RWPE1 (cell line): ENCODE data around the gene BACH2.

Experiments
- CTCF ChIA-PET: fragments of 350-600 bp; sonication (Branson Sonifier 250); formaldehyde crosslinking; extraction: SDS; loops from one replicate; lab custom pipeline; 2021; lab: Yijun Ruan, JAX
- POLR2A ChIA-PET: fragments of 400-600 bp; formaldehyde crosslinking; extraction: SDS; loops from one replicate; lab custom pipeline; 2020; ENCODE audit warnings: antibody characterized with exemption; ENCODE audit not compliant: low non-redundant PET; lab: Yijun Ruan, JAX
- DNase-seq: peaks from one replicate; pipeline ENCODE4 v3.0.0; 2012; ENCODE audit warnings: low spot score
- H3K27ac ChIP-seq: fragments of 450-650 bp; 2 replicates; pipeline ENCODE4 v1.5.1; 2017
- TF ChIP-seq, protein P1 (sequence below): fragments of 450-650 bp; conservative IDR thresholded peaks from 2 replicates; pipeline ENCODE4 v1.5.1; 2017; ENCODE audit warnings: low read depth, mild to moderate bottlenecking

BACH2 gene

DNA sequence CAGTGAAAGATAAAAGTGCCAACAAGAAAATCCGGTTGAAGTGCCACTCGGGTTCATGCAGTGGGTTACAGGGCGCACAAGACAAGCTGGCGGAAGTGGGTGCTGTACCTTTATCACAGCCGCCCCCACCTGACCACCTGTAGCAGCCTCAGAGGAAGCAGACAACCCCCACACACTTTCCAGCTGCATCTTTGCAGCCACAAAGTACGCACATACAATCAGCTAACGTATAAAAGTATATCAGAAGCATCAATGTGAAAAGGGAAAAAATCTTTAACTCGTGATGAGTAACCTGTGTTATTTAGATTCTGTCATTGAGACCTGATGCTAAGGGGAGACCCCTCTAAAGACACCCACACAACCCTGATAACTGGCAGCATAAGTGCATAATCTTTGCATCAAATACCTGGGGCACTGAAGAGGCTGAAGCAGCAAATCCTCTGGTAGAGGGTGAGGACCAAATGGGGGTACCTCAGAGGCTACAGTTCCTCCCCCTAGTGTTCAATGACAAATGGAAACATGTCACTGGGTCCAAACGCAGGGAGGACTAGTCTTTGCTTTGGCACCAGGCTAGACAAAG is 22.1 kb downstream of the BACH2 start:
- ChIA-PET POLR2A (no interaction called here), CTCF (interaction anchor here (0.6 kb wide), 1 partner anchor 1470 kb away, joined by 4 read pairs; no protein-coding TSS in a partner anchor)
- DNase-seq = no peak
- TF ChIP-seq, protein P1, sequence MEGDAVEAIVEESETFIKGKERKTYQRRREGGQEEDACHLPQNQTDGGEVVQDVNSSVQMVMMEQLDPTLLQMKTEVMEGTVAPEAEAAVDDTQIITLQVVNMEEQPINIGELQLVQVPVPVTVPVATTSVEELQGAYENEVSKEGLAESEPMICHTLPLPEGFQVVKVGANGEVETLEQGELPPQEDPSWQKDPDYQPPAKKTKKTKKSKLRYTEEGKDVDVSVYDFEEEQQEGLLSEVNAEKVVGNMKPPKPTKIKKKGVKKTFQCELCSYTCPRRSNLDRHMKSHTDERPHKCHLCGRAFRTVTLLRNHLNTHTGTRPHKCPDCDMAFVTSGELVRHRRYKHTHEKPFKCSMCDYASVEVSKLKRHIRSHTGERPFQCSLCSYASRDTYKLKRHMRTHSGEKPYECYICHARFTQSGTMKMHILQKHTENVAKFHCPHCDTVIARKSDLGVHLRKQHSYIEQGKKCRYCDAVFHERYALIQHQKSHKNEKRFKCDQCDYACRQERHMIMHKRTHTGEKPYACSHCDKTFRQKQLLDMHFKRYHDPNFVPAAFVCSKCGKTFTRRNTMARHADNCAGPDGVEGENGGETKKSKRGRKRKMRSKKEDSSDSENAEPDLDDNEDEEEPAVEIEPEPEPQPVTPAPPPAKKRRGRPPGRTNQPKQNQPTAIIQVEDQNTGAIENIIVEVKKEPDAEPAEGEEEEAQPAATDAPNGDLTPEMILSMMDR = no peak
- no peak overlapping the region for H3K27ac ChIP-seq

DNA sequence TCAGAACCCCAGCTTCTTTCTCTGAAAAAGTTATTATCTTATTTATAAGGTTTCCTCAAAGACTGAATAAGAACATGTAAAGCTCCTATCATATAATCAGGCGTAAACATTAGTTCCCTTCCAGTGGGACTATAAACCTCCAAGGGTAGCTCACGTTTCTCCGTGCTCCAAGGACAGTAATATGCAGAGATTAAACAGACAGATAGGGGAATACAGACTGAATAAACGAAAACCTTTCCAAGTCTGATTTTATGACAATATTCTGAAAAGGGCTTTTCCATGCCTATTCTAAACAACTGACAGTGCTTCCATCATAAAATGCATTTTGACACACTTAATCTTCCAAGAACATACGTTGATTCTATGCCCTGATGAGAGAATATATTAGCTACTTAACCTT is 22.8 kb downstream of the BACH2 start:
- ChIA-PET POLR2A (no interaction called here), CTCF (interaction anchor here (0.6 to 0.7 kb wide), 2 partner anchors 62 to 1471 kb away, joined by 3 to 4 read pairs; no protein-coding TSS in a partner anchor)
- no peak for DNase-seq
- H3K27ac ChIP-seq = no peak overlapping the region
- TF ChIP-seq, protein P1 = no peak

DNA sequence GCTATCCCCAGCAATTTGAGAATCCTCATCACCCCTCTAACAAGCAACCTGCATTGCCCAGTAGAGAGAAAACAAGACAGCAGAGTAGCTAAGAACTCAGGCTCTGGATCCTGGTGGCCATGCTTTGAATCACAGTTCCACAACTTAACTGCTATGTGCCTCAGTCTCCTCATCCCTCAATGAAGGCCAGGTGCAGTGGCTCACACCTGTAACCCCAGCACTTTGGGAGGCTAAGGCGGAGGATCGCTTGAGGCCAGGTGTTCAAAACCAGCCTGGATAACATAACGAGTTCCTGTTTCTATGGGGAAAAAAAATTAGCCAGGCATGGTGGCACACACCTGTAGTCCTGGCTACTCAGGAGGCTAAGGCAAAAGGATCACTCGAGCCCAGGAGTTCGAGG is 23.7 kb downstream of the BACH2 start:
- ChIA-PET CTCF (no interaction called here), POLR2A (no interaction called here)
- no peak for DNase-seq
- H3K27ac ChIP-seq = no peak overlapping the region
- TF ChIP-seq, protein P1 = no peak

DNA sequence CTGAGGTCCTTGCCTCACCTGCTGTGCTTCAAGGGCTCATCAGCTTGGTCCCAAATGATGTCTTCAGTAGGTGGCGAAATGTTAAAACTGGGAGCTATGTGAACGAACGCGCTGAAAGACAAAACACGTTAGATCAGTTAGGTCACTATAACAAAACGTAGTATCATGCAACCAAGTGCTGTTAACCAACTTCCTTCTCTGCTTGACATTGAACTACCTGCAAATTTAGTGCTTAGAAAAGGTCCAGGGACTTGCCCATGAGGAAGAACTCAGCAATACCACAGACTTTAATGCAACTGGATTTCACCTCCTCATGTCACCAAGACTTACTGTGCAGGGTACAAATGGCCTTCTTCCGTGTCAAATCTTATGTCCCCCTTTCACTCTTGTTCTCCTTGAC is 24.8 kb downstream of the BACH2 start:
- TF ChIP-seq, protein P1 = no peak

DNA sequence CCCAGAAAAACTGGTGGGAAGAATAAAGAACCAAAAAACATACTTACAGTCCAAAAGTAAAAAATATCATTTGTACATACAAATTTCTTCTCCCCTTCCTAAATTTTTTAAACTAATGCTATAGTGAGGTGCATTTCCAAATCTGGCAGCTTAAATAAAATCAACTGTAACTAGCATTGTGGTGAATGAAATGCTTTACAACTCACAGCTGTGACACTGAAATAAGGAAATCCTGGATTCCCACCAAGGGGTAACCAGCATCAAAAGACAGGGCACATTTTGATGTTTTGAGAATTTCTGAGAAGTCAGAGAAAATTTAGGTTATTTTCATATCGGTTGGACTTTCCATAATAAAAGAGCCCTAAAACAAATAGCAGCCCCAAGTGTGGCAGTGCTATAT is 27.3 kb downstream of the BACH2 start:
- no peak for DNase-seq
- POLR2A ChIA-PET = no interaction called here
- CTCF ChIA-PET = no interaction called here
- no peak overlapping the region for H3K27ac ChIP-seq
- TF ChIP-seq, protein P1 = no peak

More for the DNA sequence above, 24.8 kb downstream of the BACH2 start:
- DNase-seq = no peak
- POLR2A ChIA-PET = no interaction called here
- CTCF ChIA-PET = no interaction called here
- H3K27ac ChIP-seq = no peak overlapping the region

DNA sequence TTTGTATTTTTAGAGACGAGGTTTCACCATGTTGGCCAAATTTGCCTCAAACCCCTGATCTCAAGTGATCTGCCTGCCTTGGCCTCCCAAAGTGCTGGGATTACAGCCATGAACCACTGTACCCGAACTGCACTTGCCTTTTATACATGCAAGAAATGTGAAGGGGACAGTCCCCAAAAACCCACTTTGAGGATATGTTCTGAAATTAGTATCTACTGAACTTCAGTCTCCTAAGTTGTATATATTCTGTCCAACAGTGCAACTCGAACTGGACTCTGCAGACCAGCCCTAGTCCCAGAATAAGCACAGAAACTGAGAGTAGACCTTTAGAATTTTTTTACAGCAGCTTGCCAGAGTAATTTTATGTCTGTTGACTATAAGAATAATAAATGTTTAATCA is 28.5 kb downstream of the BACH2 start:
- ChIA-PET POLR2A (no interaction called here), CTCF (no interaction called here)
- TF ChIP-seq, protein P1 = no peak
- no peak for DNase-seq
- H3K27ac ChIP-seq = no peak overlapping the region
